Sigmoid colon (tissue), 4 donors: ENCODE measurements around the gene HIVEP3.

Experiments used
- EP300 ChIP-seq, 4 donors: sonication (generic); formaldehyde crosslinking; IDR thresholded peaks; one replicate each; pipeline ENCODE4 v1.6.1; 2017; ENCODE audit warnings: antibody characterized with exemption in 4 of 4
- POLR2A ChIP-seq, 2 donors: fragments of 450-650 bp; IDR thresholded peaks; one replicate each; pipeline ENCODE4 v1.6.1; 2016; ENCODE audit warnings: antibody characterized with exemption in 2 of 2, mild to moderate bottlenecking in 2 of 2, moderate library complexity in 2 of 2
- POLR2AphosphoS5 ChIP-seq, 4 donors: sonication (generic); formaldehyde crosslinking; IDR thresholded peaks; one replicate each; pipeline ENCODE4 v1.6.1; 2017; ENCODE audit warnings: antibody characterized with exemption in 4 of 4
- TF ChIP-seq, protein P1 (sequence below), 4 experiments: fragments of 450-650 bp in 3 of 4; fragments of 200-600 bp in 1 of 4; IDR thresholded peaks; one replicate each; pipeline ENCODE4 v1.5.1; 2016 to 2019; ENCODE audit warnings: antibody characterized with exemption in 4 of 4, mild to moderate bottlenecking in 3 of 4, moderate library complexity in 2 of 4

DNA sequence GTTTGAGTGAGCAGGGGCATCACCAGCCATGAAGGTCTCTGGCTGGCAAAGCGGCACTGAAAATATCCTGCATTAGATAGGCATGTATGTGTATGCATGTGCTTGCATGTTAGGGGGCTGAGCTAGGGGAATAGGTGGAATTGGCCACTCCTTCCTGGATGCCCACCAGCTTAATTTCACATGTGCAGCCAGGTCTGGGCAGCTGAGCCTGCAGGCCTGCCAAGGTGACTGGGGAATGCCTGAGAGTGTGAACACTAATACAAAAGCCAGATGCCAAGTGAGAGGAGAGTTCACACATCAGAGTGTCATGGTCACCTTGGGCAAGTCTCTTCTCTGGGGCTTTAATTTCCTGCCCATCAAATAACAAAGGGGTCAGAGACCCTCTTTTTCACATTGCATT lies 155.9 kb downstream of the HIVEP3 start:
- TF ChIP-seq, protein P1, sequence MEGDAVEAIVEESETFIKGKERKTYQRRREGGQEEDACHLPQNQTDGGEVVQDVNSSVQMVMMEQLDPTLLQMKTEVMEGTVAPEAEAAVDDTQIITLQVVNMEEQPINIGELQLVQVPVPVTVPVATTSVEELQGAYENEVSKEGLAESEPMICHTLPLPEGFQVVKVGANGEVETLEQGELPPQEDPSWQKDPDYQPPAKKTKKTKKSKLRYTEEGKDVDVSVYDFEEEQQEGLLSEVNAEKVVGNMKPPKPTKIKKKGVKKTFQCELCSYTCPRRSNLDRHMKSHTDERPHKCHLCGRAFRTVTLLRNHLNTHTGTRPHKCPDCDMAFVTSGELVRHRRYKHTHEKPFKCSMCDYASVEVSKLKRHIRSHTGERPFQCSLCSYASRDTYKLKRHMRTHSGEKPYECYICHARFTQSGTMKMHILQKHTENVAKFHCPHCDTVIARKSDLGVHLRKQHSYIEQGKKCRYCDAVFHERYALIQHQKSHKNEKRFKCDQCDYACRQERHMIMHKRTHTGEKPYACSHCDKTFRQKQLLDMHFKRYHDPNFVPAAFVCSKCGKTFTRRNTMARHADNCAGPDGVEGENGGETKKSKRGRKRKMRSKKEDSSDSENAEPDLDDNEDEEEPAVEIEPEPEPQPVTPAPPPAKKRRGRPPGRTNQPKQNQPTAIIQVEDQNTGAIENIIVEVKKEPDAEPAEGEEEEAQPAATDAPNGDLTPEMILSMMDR (IDR thresholded peaks at IDR 0.05), result no peak
- no peak for TF ChIP-seq EP300 (IDR thresholded peaks at IDR 0.05)
- TF ChIP-seq POLR2A (IDR thresholded peaks at IDR 0.05), result no peak
- TF ChIP-seq POLR2AphosphoS5 (IDR thresholded peaks at IDR 0.05), result no peak
